VCaP (cell line): Measurements from ENCODE around the gene CRK.

Source experiments
- H3K27ac ChIP-seq: fragments of 450-650 bp; 2 replicates; pipeline ENCODE4 v1.5.1; 2017
- CTCF ChIP-seq: fragments of 450-650 bp; conservative IDR thresholded peaks from 2 replicates; pipeline ENCODE4 v1.5.1; 2017; ENCODE audit warnings: mild to moderate bottlenecking, moderate library complexity

The CRK gene

DNA sequence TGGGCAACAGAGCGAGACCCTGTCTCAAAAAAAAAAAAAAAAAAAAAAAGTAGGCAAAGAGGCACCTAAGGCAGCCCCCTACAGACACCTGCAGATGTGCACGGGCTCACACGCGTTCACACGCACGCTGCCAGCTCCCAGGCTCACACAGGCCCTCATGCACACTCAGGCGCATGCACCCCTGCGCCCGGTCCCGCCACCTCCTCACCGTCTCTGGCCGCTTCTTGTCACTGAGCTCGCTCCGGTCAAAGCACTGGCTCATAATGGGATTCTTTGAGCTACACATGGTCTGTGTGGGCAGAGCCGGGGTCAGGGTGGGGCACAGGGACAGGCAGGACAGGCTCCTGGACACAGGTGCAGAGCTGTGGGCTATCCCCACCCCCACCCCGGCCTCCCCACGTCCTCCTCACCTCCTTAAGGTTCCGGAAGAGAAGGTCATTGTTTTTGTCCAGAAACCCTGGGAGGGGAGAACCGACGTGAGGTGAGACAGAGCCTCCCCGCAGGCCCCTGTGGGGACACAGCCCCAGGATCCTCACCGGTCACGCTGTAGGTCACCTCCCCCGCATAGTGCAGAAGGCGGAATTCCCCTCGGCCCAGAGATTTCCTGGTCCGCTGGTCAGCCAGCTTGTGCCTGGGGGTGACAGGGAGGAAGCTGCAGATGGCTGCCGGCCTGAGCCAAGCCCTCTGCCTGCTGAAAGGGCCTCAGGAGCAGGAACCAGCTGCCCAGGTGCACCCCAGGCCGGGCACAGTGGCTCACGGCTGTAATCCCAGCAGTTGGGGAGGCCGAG is 18.6 kb upstream of the CRK start:
- no peak for TF ChIP-seq CTCF
- no peak overlapping the region for H3K27ac ChIP-seq

GRCh38 chr17:1473841-1474240 is 17.8 kb upstream of the CRK start:
- H3K27ac ChIP-seq, result no peak overlapping the region

GRCh38 chr17:1473170-1473569 is 17.1 kb upstream of the CRK start:
- no peak overlapping the region for H3K27ac ChIP-seq
- TF ChIP-seq CTCF, result no peak

More at GRCh38 chr17:1473841-1474240, 17.8 kb upstream of the CRK start:
- TF ChIP-seq CTCF, result no peak

DNA sequence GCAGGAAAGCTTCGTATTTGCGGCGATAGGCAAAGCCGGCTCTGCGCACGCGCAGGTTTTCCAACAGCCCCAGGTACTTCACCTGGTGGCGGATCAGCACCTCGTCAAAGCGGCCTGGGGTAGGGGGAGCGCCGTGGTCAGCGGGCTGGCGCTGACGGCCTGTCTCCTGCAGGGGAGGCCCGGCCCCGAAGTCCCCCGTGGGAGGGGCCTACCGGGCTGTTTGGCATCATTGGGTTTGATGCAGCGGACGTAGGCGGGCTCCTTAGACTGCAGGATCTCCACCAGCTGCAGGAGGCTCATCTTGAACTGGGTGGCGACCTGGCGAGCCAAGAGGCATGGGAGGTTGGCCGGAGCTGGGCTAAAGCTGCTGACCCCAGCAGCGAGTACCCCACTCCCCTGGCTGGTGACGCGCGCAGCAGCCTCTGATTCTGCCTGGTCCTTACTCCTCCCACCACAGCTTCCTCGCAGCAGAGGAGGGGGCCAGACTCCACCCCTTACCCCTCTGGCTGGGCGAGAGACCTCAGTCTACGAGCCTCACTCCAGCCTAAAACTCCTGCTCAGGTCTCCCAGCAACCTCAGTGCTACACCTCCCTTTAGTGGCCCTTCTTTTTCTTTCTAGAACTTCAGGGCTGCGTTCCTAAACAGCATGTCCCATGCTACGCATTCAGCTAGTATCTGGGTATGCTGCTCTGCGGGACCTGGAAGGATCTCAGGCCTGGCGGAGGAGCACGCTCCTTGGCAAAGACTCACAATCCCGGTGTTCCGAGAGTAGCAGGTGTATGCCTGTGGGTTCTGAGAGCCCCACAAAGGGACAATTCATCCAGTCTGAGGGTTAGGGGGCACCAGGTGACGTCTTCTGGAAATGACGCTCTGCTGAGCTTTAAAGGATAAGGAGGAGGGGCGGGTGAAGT is 16.1 kb upstream of the CRK start:
- TF ChIP-seq CTCF, result no peak
- H3K27ac ChIP-seq, result no peak overlapping the region

DNA sequence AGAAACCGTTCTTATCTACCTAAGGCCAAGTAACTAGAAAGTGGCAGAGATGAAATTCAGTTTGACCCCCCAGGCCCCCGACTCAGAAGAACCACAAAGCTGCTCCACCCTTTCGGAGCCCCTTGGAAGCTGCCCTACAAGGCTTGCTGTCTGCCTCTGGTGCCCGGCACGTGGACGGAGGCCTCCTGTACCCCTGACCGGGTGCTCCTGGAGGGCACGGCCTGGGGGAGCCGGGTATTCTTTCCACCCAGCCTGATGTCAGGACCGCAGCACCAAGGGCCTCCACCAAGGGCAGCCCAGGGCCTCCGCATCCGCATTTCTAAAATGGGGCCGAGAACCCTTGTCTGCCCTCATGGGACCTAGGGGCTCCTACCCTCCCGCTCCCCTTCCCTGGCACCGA is 15.5 kb upstream of the CRK start:
- no peak for TF ChIP-seq CTCF
- H3K27ac ChIP-seq, result no peak overlapping the region

GRCh38 chr17:1470755-1471462 is 14.9 kb upstream of the CRK start:
- no peak for TF ChIP-seq CTCF
- H3K27ac ChIP-seq, result no peak overlapping the region
